Pancreas (tissue), 10 donors: Measurements from ENCODE around the gene TFAP2E. TPM values are rescaled to one million over a fixed set of nuclear protein-coding genes. Genes with fewer than 3 reads are reported as not detected.
"Not testable (repeated sequence)": the region's sequence is repeated elsewhere in the genome, so short reads cannot be mapped to it uniquely, and the experiment has no call there.

Experiments
- ATAC-seq, 4 donors: fragments of 200-7000 bp; cut with Tn5 transposase; one replicate each; pipeline versions ENCODE4 v1.8.0 to v1.9.1; 2020; ENCODE audit warnings: mild to moderate bottlenecking in 4 of 4, moderate library complexity in 4 of 4
- DNase-seq, 6 donors: peaks; one replicate each; pipeline ENCODE4 v3.0.0-alpha.2; 2020
- FAIRE-seq: peaks from 2 replicates; lab custom pipeline; 2012; peaks lifted over from hg19 to GRCh38; lab: Jason Lieb, UNC
- H3K27ac ChIP-seq, 4 donors: fragments of 200-600 bp; sonication (generic); 1 replicate in 3 of 4; 2 replicates in 1 of 4; pipeline versions ENCODE4 v1.5.0 to v1.8.0; 2020
- H3K27me3 ChIP-seq, 4 donors: fragments of 200-600 bp; one replicate each; pipeline ENCODE4 v1.8.0; 2021
- H3K36me3 ChIP-seq, 3 donors: fragments of 200-600 bp; sonication (generic) in 1 of 3; one replicate each; pipeline versions ENCODE4 v1.5.0 to v1.8.0; 2020 to 2021
- H3K4me1 ChIP-seq, 3 donors: fragments of 200-600 bp; one replicate each; pipeline ENCODE4 v1.8.0; 2021
- H3K4me3 ChIP-seq, 4 donors: fragments of 200-600 bp; sonication (generic) in 2 of 4; one replicate each; pipeline versions ENCODE4 v1.5.0 to v1.8.0; 2020 to 2021
- H3K9me3 ChIP-seq, 4 donors: fragments of 200-600 bp; one replicate each; pipeline ENCODE4 v1.8.0; 2021
- CTCF ChIP-seq, 4 donors: fragments of 200-600 bp; sonication (generic) in 3 of 4; IDR thresholded peaks; one replicate each; pipeline versions ENCODE4 v1.5.0 to v1.8.0; 2021; ENCODE audit warnings: antibody characterized with exemption in 4 of 4
- WGBS, 2 donors: extraction: QIAGEN DNeasy Blood & Tissue Kit; methylation state at CpG; one replicate each; pipeline ENCODE4 v1.1.7; 2013; 5-methylcytosine and 5-hydroxymethylcytosine counted together
- intact Hi-C, 3 donors: fragments of 100-400 bp; cut with DNase I; formaldehyde crosslinking; loops; one replicate each; pipeline versions ENCODE4 v1.11.1 to v1.14.2; 2022
- polyA plus RNA-seq, 2 donors: library from polyadenylated mRNA; stranded (reverse); fragments of 200-250 nt; gene quantifications; one replicate each; pipeline ENCODE4 v1.2.3, GENCODE V29; 2013
- total RNA-seq, 6 donors: library from RNA; stranded (reverse); fragmentation: NEBNext Ultra II Directional in 4 of 6; extraction: Animal tissue kit (Norgen Biotek cat#: 25700) in 4 of 6; gene quantifications; one replicate each; pipeline versions ENCODE4 v1.2.1 to v1.2.4, GENCODE V29; 2021 to 2023
- donor health status: healthy with polysubstance abuse.
- donor health status: DM: no; HTN: no; CAD: no; lungs with moderate emphysema.
- donor health status: DM: no; HTN: no; CAD: no.
- donor health status: control.
- donor health status: control.
- donor health status: Bipolar disorder and iron deficiency.
- donor health status: DM: yes; HTN: yes; CAD: no.
- donor health status: DM: no; HTN: no; CAD: no.
- donor health status: DM: no; HTN: no; CAD: no.
- donor health status: DM: yes; HTN: yes; CAD: no.

Gene TFAP2E
- total and polyA plus RNA-seq, 8 donors = 0.08 to 2.0 (median 0.25) TPM

DNA sequence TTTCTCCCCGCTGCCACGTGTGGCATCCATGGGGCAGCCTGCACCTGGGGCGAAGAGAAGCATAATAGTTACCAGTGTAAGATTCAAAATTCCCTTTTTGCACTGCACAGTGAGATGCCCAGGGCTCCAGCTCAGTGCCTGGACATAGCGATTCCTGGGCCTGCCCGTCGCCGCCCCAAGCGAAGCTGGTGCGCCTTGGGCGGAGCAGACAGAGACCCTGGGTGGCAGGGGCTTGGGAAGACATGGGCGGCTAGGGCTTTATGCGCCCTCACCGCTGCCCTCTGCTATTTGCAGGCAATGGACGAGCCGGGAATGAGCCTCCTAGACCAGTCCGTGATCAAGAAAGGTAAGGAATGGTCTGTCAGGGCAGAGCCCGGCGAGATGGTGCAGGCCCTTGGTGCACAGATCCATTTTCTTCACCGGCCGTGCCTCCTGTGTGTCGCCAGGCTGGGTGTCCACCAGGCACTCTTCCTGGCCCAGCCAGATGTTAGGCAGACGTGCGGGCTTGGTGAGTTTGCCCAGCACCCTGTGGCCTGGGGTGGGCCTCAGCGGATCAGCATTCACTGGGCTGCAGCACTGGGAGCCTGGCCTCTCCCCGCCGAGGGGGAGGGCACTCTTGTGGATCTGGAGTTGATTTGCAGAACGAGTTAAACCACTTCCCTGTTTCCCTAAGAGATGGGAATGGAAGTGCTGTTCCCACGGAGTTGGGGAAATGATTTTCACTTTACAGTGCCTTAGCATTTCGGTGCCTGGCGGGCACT, 1.7 kb downstream of the TFAP2E start:
- ATAC-seq (peak in 3 of 4 donors; percentile 6 to 22 (median 10)), FAIRE-seq (no peak)
- intact Hi-C loops = loop anchor here in 1 of 3 donors (10.0 kb wide), 1 partner anchor 150 kb away; no protein-coding TSS in a partner anchor

DNA sequence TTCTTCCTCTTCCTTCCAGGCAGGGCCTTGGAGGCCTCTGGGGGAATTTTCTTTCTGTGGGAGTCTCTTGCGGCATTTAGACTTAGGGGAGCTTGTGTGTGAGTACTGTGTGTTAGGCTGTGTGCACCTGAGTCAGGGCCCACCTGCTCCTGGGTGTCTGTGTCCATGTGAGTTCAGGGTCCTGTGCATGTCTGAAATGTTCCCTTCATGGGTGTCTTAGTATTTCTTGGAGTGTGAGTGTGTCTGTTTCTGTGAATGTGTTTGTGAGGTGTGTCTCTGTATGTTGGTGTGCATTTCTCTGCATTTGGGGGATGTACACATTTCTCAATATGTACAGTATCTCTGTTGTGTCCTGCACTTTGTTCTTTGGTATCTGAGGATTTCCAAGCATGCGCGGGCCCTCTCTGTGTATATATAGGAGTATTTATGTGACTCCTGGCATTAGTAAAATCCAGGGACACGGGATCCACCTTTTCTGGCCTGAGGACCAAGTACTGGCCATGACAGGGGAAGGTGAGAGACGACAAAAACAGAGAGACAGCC, 2.4 kb downstream of the TFAP2E start:
- intact Hi-C loops = loop anchor here in 1 of 3 donors (10.0 kb wide), 1 partner anchor 149 kb away; no protein-coding TSS in a partner anchor
- no peaks in the 10 kb centered on the region for H3K4me1 ChIP-seq
- 77 to 82% methylated on average over 5 of the region's 5 CpGs for WGBS, 2 donors
- H3K27me3 ChIP-seq = no peaks in the 10 kb centered on the region
- no peak overlapping the region for H3K27ac ChIP-seq
- H3K9me3 ChIP-seq = no peaks in the 10 kb centered on the region
- no peak overlapping the region for H3K4me3 ChIP-seq
- no peak for DNase-seq
- H3K36me3 ChIP-seq = no peaks in the 10 kb centered on the region
- ATAC-seq = no peak
- no peak for TF ChIP-seq CTCF (IDR thresholded peaks at IDR 0.05)
- no peak for FAIRE-seq

More for the DNA sequence above, 1.7 kb downstream of the TFAP2E start:
- Histone ChIP-seq H3K4me1 (no peaks in the 10 kb centered on the region), H3K27ac (no peak overlapping the region), H3K4me3 (no peak overlapping the region), H3K9me3 (no peaks in the 10 kb centered on the region), H3K27me3 (no peaks in the 10 kb centered on the region), H3K36me3 (no peaks in the 10 kb centered on the region)
- 77 to 78% methylated on average over 30 of the region's 30 CpGs for WGBS, 2 donors
- DNase-seq = no peak
- TF ChIP-seq CTCF (IDR thresholded peaks at IDR 0.05) = no peak

- DNase-seq (no peak), FAIRE-seq (no peak), ATAC-seq (no peak)
- no peak overlapping the region for H3K27ac ChIP-seq
- H3K27me3 ChIP-seq = no peaks in the 10 kb centered on the region
- intact Hi-C loops = loop anchor here in 1 of 3 donors (10.0 kb wide), 1 partner anchor 149 kb away; no protein-coding TSS in a partner anchor
- no peaks in the 10 kb centered on the region for H3K36me3 ChIP-seq
- TF ChIP-seq CTCF (IDR thresholded peaks at IDR 0.05) = no peak
- 79 to 82% methylated on average over 10 of the region's 10 CpGs for WGBS, 2 donors
- no peak overlapping the region for H3K4me3 ChIP-seq
- no peaks in the 10 kb centered on the region for H3K4me1 ChIP-seq
- no peaks in the 10 kb centered on the region for H3K9me3 ChIP-seq
Measured at GRCh38 chr1:35576061-35576765, 3.1 kb downstream of the TFAP2E start.

GRCh38 chr1:35576766-35577070, 3.6 kb downstream of the TFAP2E start:
- H3K27me3 ChIP-seq, H3K4me1 ChIP-seq, H3K36me3 ChIP-seq, H3K27ac ChIP-seq, ATAC-seq, FAIRE-seq, DNase-seq, H3K9me3 ChIP-seq: not testable (repeated sequence)
- peak overlapping the region in 1 of 4 donors; percentile 45 for H3K4me3 ChIP-seq
- intact Hi-C loops = loop anchor here in 1 of 3 donors (10.0 kb wide), 1 partner anchor 148 kb away; no protein-coding TSS in a partner anchor
- 51 to 57% methylated on average over 37 of the region's 37 CpGs for WGBS, 2 donors
